Endometrium (tissue), 2 donors: ENCODE results near the gene MUC2.
"Not testable (repeated sequence)": the region's sequence is repeated elsewhere in the genome, so short reads cannot be mapped to it uniquely, and the experiment has no call there.

Experiments
- FAIRE-seq: peaks from 2 replicates; lab custom pipeline; 2012; peaks lifted over from hg19 to GRCh38; lab: Jason Lieb, UNC
- donor health status: control.
- donor health status: control.

The MUC2 gene

GRCh38 chr11:1106387-1106786, 31.7 kb downstream of the MUC2 start:
- no peak for FAIRE-seq

- no peak for FAIRE-seq
Observed at GRCh38 chr11:1107316-1108245, 32.9 kb downstream of the MUC2 start.

- no peak for FAIRE-seq
Observed at GRCh38 chr11:1108246-1108900, 33.7 kb downstream of the MUC2 start.

GRCh38 chr11:1109101-1109917, 34.6 kb downstream of the MUC2 start:
- no peak for FAIRE-seq

DNA sequence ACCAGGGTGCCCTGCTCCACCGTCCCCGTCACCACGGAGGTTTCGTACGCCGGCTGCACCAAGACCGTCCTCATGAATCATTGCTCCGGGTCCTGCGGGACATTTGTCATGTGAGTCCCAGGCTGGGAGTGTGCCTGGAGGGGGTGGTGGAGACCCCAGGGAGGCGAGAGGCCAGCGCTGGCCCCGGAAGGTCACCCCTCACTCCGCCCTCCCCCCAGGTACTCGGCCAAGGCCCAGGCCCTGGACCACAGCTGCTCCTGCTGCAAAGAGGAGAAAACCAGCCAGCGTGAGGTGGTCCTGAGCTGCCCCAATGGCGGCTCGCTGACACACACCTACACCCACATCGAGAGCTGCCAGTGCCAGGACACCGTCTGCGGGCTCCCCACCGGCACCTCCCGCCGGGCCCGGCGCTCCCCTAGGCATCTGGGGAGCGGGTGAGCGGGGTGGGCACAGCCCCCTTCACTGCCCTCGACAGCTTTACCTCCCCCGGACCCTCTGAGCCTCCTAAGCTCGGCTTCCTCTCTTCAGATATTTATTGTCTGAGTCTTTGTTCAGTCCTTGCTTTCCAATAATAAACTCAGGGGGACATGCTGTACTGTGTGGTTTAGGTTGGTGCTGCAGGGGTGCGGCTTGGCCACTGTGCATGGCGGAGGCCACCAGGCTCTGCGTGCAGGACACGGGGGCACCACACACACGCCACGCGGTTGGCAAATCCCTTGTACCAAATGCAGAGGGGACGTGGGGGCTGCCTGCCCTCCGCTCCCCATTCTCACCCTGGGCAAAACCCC, 35.4 kb downstream of the MUC2 start:
- no peak for FAIRE-seq

- FAIRE-seq: no peak
Observed at GRCh38 chr11:1111545-1112212, 37.0 kb downstream of the MUC2 start.

GRCh38 chr11:1112351-1113191, 37.9 kb downstream of the MUC2 start:
- FAIRE-seq: no peak

DNA sequence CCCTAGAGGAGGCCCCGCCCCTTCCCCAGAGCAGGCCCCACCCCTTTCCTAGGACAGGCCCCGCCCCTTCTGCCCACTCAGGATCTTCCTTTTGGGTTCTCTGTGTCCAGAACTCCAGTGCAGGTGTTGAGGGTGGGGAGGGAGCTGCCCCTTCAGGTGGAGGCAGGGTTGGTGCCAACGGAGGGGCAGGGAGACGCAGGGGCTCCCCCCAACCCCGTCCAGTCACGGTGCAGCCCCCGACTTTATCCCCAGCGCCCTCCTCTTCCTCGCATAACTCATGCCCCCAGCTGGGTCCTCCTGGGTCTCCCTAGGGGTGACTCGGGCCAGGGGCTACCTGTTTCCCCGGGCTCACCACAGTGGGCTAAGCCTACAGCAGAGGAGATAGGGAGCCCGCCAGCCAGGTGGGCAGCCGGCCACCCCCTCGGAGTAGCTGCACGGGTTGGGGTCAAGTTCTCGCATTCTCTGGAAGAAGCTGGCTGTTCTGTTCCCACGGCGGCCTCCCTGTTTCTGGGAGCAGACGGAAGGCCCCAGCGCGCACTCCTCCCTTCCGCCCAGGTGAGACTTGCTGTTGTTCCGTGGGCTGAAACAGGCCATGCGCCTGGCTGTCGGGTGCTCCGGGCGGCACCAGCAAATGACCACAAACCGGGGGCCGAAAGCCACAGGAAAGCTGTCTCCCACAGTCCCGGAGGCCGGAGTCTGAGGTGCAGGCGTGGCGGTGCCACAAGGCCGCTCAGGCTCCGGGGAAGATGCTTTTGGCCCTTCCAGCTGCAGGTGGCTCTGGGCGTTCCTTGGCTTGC, 38.9 kb downstream of the MUC2 start:
- FAIRE-seq: no peak

GRCh38 chr11:1115292-1115691, 40.6 kb downstream of the MUC2 start:
- FAIRE-seq: not testable (repeated sequence)

- no peak for FAIRE-seq
Observed at GRCh38 chr11:1116104-1116503, 41.4 kb downstream of the MUC2 start.

DNA sequence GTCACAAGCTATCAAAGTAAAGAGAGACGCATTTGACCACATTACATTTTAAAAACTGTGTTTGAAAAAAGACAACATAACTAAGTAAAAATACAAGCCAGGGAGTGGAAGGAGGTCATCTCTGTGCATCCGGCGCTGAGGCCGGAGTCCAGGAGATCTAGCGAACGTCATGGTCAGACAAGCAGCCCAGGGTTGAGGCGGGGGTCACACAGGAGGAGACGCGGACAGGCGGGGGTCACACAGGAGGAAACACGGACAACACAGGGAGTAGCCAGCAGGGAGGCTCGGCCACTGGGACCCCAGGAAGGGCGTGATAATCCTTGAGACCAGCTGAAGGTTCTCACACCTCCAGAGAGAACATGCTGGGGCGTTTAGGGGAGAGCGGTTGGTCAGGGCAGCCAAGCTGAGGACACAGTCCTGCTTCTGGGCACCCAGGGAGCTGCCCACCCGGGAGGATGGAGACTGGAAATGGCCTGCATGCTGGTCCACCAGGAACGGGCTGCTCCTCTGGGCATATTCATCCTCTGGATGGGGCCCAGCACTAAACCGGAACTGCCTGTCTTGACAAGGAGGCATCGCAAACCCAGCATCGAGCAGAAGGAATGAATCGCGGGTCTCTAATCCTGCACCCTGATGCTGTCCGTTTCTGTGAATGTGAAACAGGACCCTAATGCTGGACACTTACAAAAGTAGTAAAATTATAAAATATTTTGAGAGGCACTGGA, 42.2 kb downstream of the MUC2 start:
- FAIRE-seq: no peak

DNA sequence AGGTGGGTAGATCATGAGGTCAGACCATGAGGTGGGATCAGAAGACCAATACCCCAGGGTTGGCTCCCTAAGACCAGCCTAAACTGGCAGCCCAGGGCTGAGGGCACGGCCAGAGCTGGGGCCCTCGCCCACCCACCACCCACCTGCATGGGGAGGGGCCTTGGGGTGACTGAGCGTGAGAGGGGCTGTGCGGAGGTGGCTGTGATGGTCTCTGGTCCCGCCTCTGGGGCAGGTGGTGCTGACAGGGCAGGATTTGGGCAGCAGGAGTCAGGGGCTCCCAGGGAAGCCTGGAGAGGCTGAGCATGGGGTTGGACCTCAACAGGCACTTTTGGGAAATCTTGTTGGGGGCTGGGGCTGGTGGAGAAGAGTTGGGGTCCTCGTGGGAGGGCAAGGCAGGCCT, 43.3 kb downstream of the MUC2 start:
- FAIRE-seq: no peak

DNA sequence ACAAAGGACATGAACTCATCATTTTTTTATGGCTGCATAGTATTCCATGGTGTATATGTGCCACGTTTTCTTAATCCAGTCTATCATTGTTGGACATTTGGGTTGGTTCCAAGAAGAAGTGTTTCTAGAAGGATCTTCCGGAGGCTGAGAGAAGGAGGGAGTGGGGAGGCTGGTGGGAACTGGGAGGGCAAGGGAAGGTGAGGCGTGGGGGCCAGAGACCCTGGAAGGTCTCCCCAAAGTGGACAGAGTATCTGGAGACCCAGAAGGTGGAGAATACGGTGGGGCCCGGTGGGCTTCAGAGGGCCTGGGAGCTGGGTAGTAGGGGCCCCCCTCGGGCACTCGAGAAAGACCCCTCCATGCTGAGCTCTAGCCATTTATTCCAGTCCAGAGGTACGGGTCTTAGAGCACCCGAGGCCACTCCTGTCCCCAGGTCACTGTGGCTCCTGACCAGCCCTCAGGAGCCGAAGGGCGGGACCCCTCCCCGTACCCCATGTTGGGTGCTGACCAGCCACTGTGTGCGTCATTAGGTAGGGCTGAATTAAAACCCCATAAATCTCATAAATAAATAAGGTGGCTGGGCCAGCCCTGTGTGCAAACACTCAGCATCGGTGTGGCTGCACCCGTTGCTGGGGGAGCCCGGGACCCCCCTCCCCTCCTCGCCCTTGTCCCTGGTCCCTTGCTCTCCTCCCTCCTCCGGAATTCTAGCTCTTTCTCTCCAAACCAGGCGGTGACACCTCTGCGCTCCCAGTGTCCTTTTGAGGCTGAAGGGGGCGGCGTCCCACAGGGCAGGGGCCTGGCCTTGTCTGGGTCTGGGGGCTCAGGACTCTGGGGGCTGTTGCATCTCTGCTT, 44.3 kb downstream of the MUC2 start:
- FAIRE-seq: no peak

- no peak for FAIRE-seq
Observed at GRCh38 chr11:1119604-1120146, 45.0 kb downstream of the MUC2 start.

GRCh38 chr11:1120532-1121330, 46.1 kb downstream of the MUC2 start:
- FAIRE-seq: no peak

GRCh38 chr11:1121331-1121812, 46.7 kb downstream of the MUC2 start:
- no peak for FAIRE-seq
